HG02938 (cell line): ENCODE data around the gene NPY5R.

Source experiments
- ATAC-seq: cut with Tn5 transposase; IDR thresholded peaks from one replicate; pipeline ENCODE4 v1.9.1; 2021; ENCODE audit warnings: mild to moderate bottlenecking, moderate library complexity; ENCODE audit not compliant: unreplicated experiment

NPY5R gene

DNA sequence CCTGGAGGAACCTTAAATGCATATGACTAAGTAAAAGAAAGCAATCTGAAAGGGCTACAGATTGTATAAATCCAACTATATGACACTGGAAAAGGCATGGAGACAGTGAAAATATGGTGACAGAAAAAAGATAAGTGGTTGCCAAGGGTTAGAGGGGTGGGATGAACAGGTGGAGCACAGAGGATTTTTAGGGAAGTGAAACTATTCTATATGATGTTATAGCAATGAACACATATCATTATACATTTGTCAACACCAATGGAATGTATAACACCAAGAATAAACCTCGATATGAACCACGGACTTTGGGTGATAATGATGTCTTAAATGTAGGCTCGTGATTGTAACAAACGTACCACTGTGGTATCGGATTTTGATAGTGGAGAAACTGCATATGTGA lies 40.7 kb downstream of the NPY5R start:
- ATAC-seq = no peak

DNA sequence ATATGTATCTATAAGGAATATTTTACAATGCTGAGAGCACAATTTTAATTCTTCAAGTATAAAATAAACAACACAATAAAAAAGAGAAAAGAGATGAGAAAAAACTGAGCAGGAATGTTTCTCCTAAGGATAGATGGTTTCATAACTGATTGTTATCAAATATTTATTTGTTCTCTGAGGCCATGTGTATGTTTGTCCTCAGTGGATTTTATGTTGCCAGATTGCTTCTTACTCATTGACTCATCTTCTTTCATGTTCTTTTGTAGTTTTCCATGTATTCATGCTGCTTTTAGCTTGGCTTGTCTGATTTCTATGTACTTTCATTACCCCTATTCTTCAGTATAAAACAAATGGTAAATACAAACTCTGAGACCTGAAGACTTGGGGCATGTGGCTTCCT lies 41.2 kb downstream of the NPY5R start:
- no peak for ATAC-seq

DNA sequence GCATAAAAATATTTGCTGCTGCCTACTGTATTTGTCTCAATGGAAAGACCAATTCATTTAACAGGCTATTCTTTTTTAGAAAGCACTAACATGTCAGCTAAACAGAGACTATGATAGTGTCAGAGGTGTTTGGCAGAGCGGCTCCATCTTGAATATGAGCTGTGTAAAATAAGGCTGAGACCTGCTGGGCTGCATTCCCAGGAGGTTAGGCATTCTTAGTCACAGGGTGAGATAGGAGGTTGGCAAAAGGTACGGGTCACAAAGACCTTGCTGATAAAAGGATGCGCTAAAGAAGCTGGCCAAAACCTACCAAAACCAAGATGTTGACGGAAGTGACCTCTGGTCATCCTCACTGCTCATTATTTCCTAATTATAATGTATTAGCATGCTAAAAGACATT lies 41.8 kb downstream of the NPY5R start:
- no peak for ATAC-seq

DNA sequence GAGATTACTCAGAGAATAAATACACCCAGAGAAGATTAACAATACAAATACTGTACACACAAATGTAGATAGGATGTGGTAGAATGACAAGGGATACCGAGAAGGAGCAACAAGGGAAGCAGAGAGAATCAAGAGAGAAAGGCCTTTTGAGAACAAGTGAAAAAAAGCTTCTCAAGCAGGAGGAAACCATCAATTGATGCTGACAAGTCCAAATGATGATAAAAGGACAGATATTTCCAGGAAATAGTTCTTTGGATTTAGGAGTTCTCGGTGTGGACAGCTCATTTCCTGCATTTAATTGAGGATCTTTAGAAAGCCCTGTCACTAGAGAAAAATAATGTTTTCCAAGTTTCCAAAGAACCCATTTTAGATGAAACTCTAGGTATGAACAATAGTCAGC lies 48.1 kb downstream of the NPY5R start:
- ATAC-seq = no peak

DNA sequence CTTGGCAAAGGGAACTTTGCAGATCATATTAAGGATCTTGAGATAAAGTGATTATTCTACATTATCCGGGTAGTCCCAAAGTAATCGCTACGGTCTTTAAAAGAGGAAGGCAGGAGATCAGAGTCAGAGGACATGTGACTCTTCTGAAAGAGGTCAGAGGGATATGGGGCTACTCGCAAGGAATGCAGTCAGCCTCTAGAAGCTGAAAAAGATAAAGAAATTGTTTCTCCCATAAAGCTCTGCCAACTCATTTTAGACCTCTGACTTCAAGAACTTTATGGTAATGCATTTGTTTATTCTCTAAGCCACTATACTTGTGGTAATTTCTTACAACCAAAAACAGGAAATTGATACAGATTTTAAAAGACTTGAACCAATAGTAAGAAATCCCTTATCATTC lies 48.6 kb downstream of the NPY5R start:
- no peak for ATAC-seq

DNA sequence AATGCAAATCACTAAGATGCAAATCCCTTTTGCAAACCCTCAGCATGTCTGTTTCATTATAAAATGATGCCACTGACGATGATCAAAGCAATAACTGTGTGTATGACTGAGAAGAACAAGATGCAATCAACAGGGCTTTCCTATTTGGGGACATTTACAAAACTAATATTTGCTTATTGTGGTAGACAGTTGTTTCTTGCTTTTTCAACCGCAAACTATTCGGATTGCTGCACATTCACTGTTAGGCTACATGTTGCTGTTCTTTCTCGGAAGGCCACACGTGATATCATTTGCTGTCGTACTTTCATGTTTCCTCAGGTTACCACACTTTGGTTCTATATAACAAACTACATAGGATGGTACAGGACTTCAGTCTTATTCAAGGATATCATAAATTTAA lies 49.8 kb downstream of the NPY5R start:
- no peak for ATAC-seq

DNA sequence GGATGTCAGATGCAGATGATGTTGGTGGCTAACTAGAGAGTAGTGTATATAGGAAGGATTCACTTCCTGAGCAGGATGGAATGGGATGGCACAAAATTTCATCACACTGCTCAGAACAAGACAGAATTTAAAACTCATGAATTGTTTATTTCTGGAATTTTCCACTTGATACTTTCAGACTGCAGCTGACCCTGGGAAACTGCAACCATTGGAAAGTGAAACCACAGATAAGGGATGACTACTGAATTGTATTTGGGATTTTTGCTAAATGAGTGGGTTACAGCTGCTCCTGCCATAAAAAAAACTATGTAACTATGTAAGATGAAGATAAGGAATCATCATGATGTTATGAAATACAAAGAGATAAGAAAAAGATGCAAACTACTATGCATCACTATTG lies 51.4 kb downstream of the NPY5R start:
- ATAC-seq = no peak

DNA sequence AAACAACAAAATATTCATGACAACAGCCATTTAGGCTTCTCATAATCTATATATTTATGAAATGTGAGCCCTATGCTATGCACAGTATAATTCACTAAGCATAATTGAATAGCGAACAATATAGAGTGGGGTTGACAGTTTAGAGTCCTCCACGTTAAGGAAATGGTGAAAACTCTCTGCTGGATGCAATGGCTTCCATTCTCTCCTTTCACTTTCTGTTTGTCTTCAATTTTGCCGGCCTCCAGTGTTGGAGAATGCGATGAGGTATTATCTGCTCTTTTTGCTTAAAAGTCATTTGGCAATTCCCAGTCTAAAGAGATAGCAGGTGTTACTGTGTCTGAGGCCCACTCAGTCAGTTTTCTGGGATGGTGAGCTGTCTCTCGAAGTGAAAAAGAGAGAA lies 52.1 kb downstream of the NPY5R start:
- ATAC-seq = no peak

DNA sequence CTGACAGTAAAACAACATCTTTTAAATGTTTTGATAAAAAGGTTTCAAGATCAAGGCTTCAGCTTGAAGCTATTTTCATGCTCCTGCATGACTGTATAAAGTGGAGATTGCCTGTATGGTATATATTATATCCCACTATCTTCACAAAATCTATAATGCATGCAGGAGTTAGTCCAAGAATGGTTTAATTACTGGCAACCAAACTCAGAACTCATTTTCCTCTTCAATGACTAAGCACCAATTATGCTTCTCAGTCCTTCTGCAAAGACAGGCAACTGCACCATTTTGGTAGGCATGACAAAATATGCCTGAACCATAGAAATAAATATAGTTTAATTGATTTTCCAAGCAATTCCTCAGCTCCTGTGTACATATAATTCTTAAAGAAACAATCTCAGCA lies 54.5 kb downstream of the NPY5R start:
- ATAC-seq = no peak

DNA sequence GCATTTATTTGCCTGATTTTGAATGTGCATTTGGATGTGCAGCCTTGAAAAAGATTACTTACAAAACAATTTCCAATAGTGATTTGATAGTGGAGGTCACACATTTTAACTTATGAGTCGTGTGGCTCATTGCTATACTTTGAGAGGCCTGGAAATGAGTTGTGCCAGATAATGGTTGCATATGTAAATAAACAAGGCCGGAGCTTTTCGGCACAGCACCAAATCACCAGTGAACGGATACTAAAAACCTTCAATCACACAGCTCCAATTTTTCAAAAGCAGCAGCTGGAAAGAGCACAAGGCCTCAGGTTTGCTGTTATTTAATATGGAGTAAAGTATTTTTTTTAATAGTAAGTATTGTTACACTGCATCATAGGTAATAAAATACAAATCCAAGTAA lies 57.2 kb downstream of the NPY5R start:
- ATAC-seq = no peak
